Testis (tissue), 3 donors: ENCODE measurements around the gene TDRD1. TPM values are rescaled to one million over a fixed set of nuclear protein-coding genes. Genes with fewer than 3 reads are reported as not detected.

Experiments used
- DNase-seq: peaks from one replicate; pipeline ENCODE4 v3.0.0-alpha.2; 2019
- H3K27ac ChIP-seq, 2 donors: fragments of 200-600 bp; sonication (generic); one replicate each; pipeline ENCODE4 v1.5.1; 2019
- H3K27me3 ChIP-seq: fragments of 200-600 bp; sonication (generic); one replicate; pipeline ENCODE4 v1.5.1; 2019
- H3K36me3 ChIP-seq: fragments of 200-600 bp; sonication (generic); one replicate; pipeline ENCODE4 v1.5.1; 2017; ENCODE audit warnings: low read depth; ENCODE audit errors: missing control alignments
- H3K4me1 ChIP-seq: fragments of 200-600 bp; sonication (generic); one replicate; pipeline ENCODE4 v1.5.1; 2019
- H3K4me3 ChIP-seq, 2 donors: fragments of 200-600 bp; sonication (generic); one replicate each; pipeline ENCODE4 v1.5.1; 2017 to 2019
- H3K9me3 ChIP-seq: fragments of 200-600 bp; sonication (generic); one replicate; pipeline ENCODE4 v1.5.1; 2017
- POLR2A ChIP-seq: fragments of 450-650 bp; IDR thresholded peaks from one replicate; pipeline ENCODE4 v1.6.1; 2017; ENCODE audit warnings: antibody characterized with exemption, mild to moderate bottlenecking, moderate library complexity
- WGBS, 2 donors: methylation state at CpG; one replicate each; pipeline ENCODE4 v1.1.5; 2018; 5-methylcytosine and 5-hydroxymethylcytosine counted together
- intact Hi-C: fragments of 100-400 bp; cut with DNase I; formaldehyde crosslinking; loops from one replicate; pipeline ENCODE4 v1.15.1; 2023; ENCODE audit warnings: low total_unique reads
- polyA plus RNA-seq: library from polyadenylated mRNA; stranded (reverse); fragments of 350-450 nt; fragmentation: Illumina TruSeq; extraction: RNeasy Lipid Tissue Mini Kit (QIAGEN cat#74804); gene quantifications from one replicate; pipeline ENCODE4 v1.2.3, GENCODE V29; 2014; ENCODE audit warnings: low read depth, low replicate concordance; ENCODE audit not compliant: insufficient read depth
- total RNA-seq, 2 donors: library from RNA; depleted of rRNA; stranded (reverse); fragments of >200 nt; gene quantifications; one replicate each; pipeline ENCODE4 v1.2.3, GENCODE V29; 2016
- TF ChIP-seq, protein P1 (sequence below), 3 experiments: fragments of 450-650 bp in 2 of 3; fragments of 200-600 bp in 1 of 3; sonication (generic) in 1 of 3; IDR thresholded peaks; one replicate each; pipeline ENCODE4 v1.5.1; 2016 to 2019; ENCODE audit warnings: antibody characterized with exemption in 3 of 3, mild to moderate bottlenecking in 2 of 3, moderate library complexity in 1 of 3

The TDRD1 gene
- total and polyA plus RNA-seq, 3 donors from 2014 or later, result 25.7 to 32.7 (median 32.3) TPM

DNA sequence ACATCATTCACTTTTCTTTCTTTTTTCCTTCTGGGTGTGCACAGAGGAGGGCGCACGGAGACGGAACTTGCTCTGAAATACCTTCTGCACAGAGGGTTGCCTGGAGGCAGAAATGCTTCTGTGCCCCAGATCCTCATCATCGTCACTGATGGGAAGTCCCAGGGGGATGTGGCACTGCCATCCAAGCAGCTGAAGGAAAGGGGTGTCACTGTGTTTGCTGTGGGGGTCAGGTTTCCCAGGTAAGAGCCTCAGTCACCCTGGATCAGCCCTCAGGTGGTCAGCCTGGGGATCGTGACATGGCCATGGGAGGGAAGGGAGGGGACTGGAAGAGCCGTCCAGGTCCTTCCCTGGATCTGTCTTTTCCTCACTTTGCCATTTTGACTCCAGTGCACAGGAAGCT is 93.5 kb downstream of the TDRD1 start:
- intact Hi-C loops, result no loop called here
- no peaks in the 10 kb centered on the region for H3K4me1 ChIP-seq
- no peak overlapping the region for H3K4me3 ChIP-seq
- TF ChIP-seq POLR2A, result no peak
- TF ChIP-seq, protein P1, sequence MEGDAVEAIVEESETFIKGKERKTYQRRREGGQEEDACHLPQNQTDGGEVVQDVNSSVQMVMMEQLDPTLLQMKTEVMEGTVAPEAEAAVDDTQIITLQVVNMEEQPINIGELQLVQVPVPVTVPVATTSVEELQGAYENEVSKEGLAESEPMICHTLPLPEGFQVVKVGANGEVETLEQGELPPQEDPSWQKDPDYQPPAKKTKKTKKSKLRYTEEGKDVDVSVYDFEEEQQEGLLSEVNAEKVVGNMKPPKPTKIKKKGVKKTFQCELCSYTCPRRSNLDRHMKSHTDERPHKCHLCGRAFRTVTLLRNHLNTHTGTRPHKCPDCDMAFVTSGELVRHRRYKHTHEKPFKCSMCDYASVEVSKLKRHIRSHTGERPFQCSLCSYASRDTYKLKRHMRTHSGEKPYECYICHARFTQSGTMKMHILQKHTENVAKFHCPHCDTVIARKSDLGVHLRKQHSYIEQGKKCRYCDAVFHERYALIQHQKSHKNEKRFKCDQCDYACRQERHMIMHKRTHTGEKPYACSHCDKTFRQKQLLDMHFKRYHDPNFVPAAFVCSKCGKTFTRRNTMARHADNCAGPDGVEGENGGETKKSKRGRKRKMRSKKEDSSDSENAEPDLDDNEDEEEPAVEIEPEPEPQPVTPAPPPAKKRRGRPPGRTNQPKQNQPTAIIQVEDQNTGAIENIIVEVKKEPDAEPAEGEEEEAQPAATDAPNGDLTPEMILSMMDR (IDR thresholded peaks at IDR 0.05), result no peak
- H3K27ac ChIP-seq, result no peak overlapping the region
- H3K9me3 ChIP-seq, result no peaks in the 10 kb centered on the region
- no peaks in the 10 kb centered on the region for H3K36me3 ChIP-seq
- WGBS, 2 donors, result 76 to 93% methylated on average over 6 of the region's 6 CpGs
- DNase-seq, result no peak
- no peaks in the 10 kb centered on the region for H3K27me3 ChIP-seq

DNA sequence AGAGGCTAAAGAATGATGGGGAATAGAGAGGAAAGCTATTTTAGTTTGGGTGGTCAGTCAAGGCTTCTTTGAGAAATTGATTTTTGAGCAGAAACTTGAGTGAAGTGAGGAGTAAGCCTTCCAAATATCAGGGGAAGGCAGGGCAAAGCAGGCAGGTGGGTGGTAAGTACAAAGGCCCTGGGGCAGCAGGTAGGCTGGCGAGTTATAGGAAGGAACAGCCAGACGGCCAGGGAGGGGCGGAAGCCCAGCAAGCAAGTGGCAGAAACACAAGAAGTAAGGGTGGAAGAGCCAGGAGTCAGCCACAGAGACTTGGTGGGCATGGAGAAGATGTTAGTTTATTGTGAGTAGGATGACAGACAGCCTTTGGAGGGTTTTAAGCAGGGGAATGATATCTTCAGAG is 94.8 kb downstream of the TDRD1 start:
- intact Hi-C loops, result no loop called here
- no peak for DNase-seq
- H3K4me3 ChIP-seq, result no peak overlapping the region
- H3K36me3 ChIP-seq, result no peaks in the 10 kb centered on the region
- TF ChIP-seq POLR2A, result no peak
- TF ChIP-seq, protein P1 (IDR thresholded peaks at IDR 0.05), result no peak
- H3K27ac ChIP-seq, result no peak overlapping the region
- WGBS, 2 donors, result 83 to 89% methylated on average over 3 of the region's 3 CpGs
- no peaks in the 10 kb centered on the region for H3K27me3 ChIP-seq
- no peaks in the 10 kb centered on the region for H3K4me1 ChIP-seq
- no peaks in the 10 kb centered on the region for H3K9me3 ChIP-seq

DNA sequence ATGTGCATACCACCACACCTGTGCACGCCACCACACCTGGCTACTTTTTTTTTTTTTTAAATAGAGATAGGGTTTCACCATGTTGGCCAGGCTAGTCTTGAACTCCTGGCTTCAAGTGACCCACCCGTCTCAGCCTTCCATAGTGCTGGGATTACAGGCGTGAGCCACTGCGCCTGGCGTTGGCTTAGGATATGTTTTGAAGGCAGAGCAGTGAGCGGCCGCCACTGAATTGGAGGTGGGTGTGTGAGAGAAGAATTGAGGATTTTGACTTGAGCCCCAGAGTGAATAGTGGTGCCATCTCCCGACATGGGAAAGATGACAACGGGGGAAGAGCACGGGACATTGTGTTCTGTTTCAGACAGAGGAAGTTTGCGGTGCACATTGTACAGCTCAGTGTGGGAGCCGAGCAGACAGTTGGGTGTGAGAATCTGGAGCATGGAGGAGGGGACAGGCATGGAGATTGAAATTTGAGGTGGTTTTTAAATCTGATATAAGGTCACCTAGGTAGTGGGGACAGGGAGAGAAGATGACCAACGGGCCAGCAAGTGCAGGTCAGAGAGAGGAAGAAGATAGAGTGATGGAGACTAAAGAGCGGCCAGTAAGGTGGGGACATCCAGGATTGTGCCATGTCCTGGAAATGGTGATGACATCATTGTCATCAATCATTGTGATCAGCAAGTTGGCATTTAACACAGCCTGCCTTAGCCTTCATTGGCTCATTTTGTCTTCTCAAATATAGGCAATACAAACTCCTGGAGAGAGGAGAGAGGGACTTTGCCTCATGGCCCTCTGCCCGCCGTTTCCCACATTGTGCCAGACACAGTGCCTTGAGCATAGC is 95.7 kb downstream of the TDRD1 start:
- H3K4me3 ChIP-seq, result no peak overlapping the region
- no peaks in the 10 kb centered on the region for H3K36me3 ChIP-seq
- no peaks in the 10 kb centered on the region for H3K27me3 ChIP-seq
- H3K4me1 ChIP-seq, result no peaks in the 10 kb centered on the region
- no peaks in the 10 kb centered on the region for H3K9me3 ChIP-seq
- no peak for DNase-seq
- H3K27ac ChIP-seq, result no peak overlapping the region
- WGBS, 2 donors, result 92 to 94% methylated on average over 16 of the region's 16 CpGs
- TF ChIP-seq POLR2A, result no peak
- TF ChIP-seq, protein P1 (IDR thresholded peaks at IDR 0.05), result no peak
- intact Hi-C loops, result no loop called here

DNA sequence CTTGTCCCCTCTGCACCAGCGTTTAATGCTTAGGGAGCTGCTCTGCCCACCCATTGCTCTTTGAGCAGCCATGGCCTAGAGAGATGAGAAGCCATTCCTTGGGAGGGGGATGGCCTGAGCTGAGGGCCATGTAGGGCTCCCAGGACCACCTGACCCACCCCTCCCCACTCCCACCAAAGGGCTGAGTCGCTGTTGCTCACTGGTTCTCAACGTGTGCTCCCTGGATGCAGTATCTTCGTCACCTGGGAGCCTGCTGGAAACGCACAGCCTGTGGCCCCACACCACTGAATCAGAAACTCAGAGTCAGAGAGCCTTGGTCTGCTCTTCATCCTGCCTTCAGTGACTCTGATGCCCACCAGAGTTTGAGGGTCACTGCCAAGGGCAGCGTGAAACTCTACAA is 96.9 kb downstream of the TDRD1 start:
- intact Hi-C loops, result no loop called here
- TF ChIP-seq, protein P1 (IDR thresholded peaks at IDR 0.05), result no peak
- TF ChIP-seq POLR2A, result no peak
- H3K27ac ChIP-seq, result no peak overlapping the region
- no peaks in the 10 kb centered on the region for H3K4me1 ChIP-seq
- H3K4me3 ChIP-seq, result no peak overlapping the region
- 93 to 95% methylated on average over 6 of the region's 6 CpGs for WGBS, 2 donors
- H3K36me3 ChIP-seq, result no peaks in the 10 kb centered on the region
- H3K9me3 ChIP-seq, result no peaks in the 10 kb centered on the region
- H3K27me3 ChIP-seq, result no peaks in the 10 kb centered on the region
- no peak for DNase-seq

DNA sequence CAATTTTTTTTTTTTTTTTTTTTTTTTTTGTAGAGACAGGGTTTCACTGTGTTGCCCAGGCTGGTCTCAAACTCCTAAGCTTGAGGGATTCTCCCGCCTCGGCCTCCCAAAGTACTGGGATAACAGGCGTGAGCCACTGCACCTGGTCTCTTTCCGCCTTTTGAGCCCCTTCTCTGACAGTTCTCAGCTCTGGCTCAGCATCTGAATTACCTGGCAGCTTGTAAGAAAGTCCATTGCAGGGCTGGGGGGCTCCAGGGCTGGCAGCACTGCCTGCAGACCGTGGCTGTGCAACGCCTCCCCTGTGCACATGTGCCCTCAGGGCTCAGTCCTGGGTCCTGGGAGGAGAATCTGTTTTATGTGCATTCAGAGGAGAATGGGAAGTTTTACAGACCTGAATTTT is 97.5 kb downstream of the TDRD1 start:
- WGBS, 2 donors, result 86 to 91% methylated on average over 6 of the region's 6 CpGs
- Histone ChIP-seq H3K4me1 (no peaks in the 10 kb centered on the region), H3K4me3 (no peak overlapping the region), H3K27ac (no peak overlapping the region), H3K9me3 (no peaks in the 10 kb centered on the region), H3K36me3 (no peaks in the 10 kb centered on the region), H3K27me3 (no peaks in the 10 kb centered on the region)
- no peak for TF ChIP-seq POLR2A
- TF ChIP-seq, protein P1 (IDR thresholded peaks at IDR 0.05), result no peak
- intact Hi-C loops, result no loop called here
- no peak for DNase-seq
